GM19035 (cell line): ENCODE measurements around the gene ATP6V1C2.

Experiments
- ATAC-seq: cut with Tn5 transposase; IDR thresholded peaks from one replicate; pipeline ENCODE4 v1.9.1; 2021; ENCODE audit not compliant: unreplicated experiment

The ATP6V1C2 gene

GRCh38 chr2:10722252-10722825 is 909 bp downstream of the ATP6V1C2 start:
- no peak for ATAC-seq

- ATAC-seq, result no peak
These were observed 11.6 kb downstream of the ATP6V1C2 start for GRCh38 chr2:10732924-10733565.

GRCh38 chr2:10733566-10733925 is 12.1 kb downstream of the ATP6V1C2 start:
- no peak for ATAC-seq

- no peak for ATAC-seq
These were observed 12.6 kb downstream of the ATP6V1C2 start for GRCh38 chr2:10733980-10734379.

GRCh38 chr2:10738192-10738591 is 16.8 kb downstream of the ATP6V1C2 start:
- no peak for ATAC-seq

GRCh38 chr2:10740226-10740625 is 18.8 kb downstream of the ATP6V1C2 start:
- no peak for ATAC-seq

GRCh38 chr2:10741139-10741538 is 19.7 kb downstream of the ATP6V1C2 start:
- ATAC-seq, result no peak

GRCh38 chr2:10742666-10743065 is 21.2 kb downstream of the ATP6V1C2 start:
- no peak for ATAC-seq

- no peak for ATAC-seq
These were observed 29.2 kb downstream of the ATP6V1C2 start for GRCh38 chr2:10750610-10751009.

GRCh38 chr2:10752236-10752635 is 30.8 kb downstream of the ATP6V1C2 start:
- no peak for ATAC-seq

GRCh38 chr2:10753156-10753555 is 31.7 kb downstream of the ATP6V1C2 start:
- ATAC-seq, result no peak

GRCh38 chr2:10753876-10754275 is 32.4 kb downstream of the ATP6V1C2 start:
- no peak for ATAC-seq

- no peak for ATAC-seq
These were observed 34.2 kb downstream of the ATP6V1C2 start for GRCh38 chr2:10755621-10756020.

GRCh38 chr2:10757814-10758286 is 36.4 kb downstream of the ATP6V1C2 start:
- ATAC-seq, result no peak

- ATAC-seq, result no peak
These were observed 37.8 kb downstream of the ATP6V1C2 start for GRCh38 chr2:10759151-10759714.

- ATAC-seq, result no peak
These were observed 39.5 kb downstream of the ATP6V1C2 start for GRCh38 chr2:10760794-10761504.

GRCh38 chr2:10761591-10761990 is 40.2 kb downstream of the ATP6V1C2 start:
- no peak for ATAC-seq

- ATAC-seq, result no peak
These were observed 41.4 kb downstream of the ATP6V1C2 start for GRCh38 chr2:10762651-10763460.

GRCh38 chr2:10763461-10763800 is 42.0 kb downstream of the ATP6V1C2 start:
- ATAC-seq, result no peak

- no peak for ATAC-seq
These were observed 42.8 kb downstream of the ATP6V1C2 start for GRCh38 chr2:10764096-10764785.

GRCh38 chr2:10764896-10765295 is 43.5 kb downstream of the ATP6V1C2 start:
- ATAC-seq, result no peak
